NCI-H748 treated with DMSO at 0.1 percent for 48 hours (cell line): ENCODE data around the gene HMCES.
A peak's percentile ranks its signal among the peaks of the same experiment; 100 is the strongest.

Source experiments
- DNase-seq: peaks from one replicate; lab custom pipeline; 2025; lab: John Stamatoyannopoulos, UW

The HMCES gene

GRCh38 chr3:129304962-129305222, 26.2 kb downstream of the HMCES start:
- DNase-seq = no peak

GRCh38 chr3:129305592-129306091, 27.0 kb downstream of the HMCES start:
- DNase-seq = peak; percentile 55

GRCh38 chr3:129308636-129309035, 30.0 kb downstream of the HMCES start:
- no peak for DNase-seq

- no peak for DNase-seq
Observed at GRCh38 chr3:129310111-129311011, 31.7 kb downstream of the HMCES start.

- DNase-seq = no peak
Observed at GRCh38 chr3:129311054-129311902, 32.6 kb downstream of the HMCES start.

GRCh38 chr3:129312021-129312639, 33.5 kb downstream of the HMCES start:
- DNase-seq = no peak

- no peak for DNase-seq
Observed at GRCh38 chr3:129312671-129313414, 34.2 kb downstream of the HMCES start.

GRCh38 chr3:129313415-129313664, 34.7 kb downstream of the HMCES start:
- DNase-seq = no peak

GRCh38 chr3:129313665-129314385, 35.2 kb downstream of the HMCES start:
- DNase-seq = no peak

- peak; percentile 88 for DNase-seq
Observed at GRCh38 chr3:129314386-129315222, 35.9 kb downstream of the HMCES start.

GRCh38 chr3:129315223-129315997, 36.7 kb downstream of the HMCES start:
- no peak for DNase-seq

GRCh38 chr3:129315998-129316247, 37.3 kb downstream of the HMCES start:
- no peak for DNase-seq

- peak; percentile 13 for DNase-seq
Observed at GRCh38 chr3:129316248-129317013, 37.8 kb downstream of the HMCES start.

- no peak for DNase-seq
Observed at GRCh38 chr3:129317014-129317771, 38.5 kb downstream of the HMCES start.

- no peak for DNase-seq
Observed at GRCh38 chr3:129317848-129318247, 39.2 kb downstream of the HMCES start.

- DNase-seq = no peak
Observed at GRCh38 chr3:129318921-129319320, 40.3 kb downstream of the HMCES start.

- no peak for DNase-seq
Observed at GRCh38 chr3:129320261-129320660, 41.6 kb downstream of the HMCES start.

GRCh38 chr3:129320825-129321487, 42.3 kb downstream of the HMCES start:
- no peak for DNase-seq
